K562 (cell line): Measurements from ENCODE around the gene GNAT3. TPM values are rescaled to one million over a fixed set of nuclear protein-coding genes. Genes with fewer than 3 reads are reported as not detected.

ENCODE experiments used
- ATAC-seq: fragments of 200-7000 bp; cut with Tn5 transposase; 3 replicates; pipeline ENCODE4 v1.9.1; 2020; ENCODE audit warnings: moderate library complexity
- BruUV-seq: library from RNA; stranded (reverse); fragments of 400-500 nt; replicated peaks from 2 replicates; lab custom pipeline; 2021; lab: Mats Ljungman, UMichigan
- CTCF ChIA-PET: fragments of 300-600 bp; formaldehyde crosslinking; extraction: SDS; loops from one replicate; lab custom pipeline; 2021; ENCODE audit warnings: low intra/inter-chr PET ratio; lab: Yijun Ruan, JAX
- POLR2A ChIA-PET: fragments of 300-600, 350-650 bp; sonication (Branson Sonifier 250); formaldehyde crosslinking; extraction: SDS; loops from one replicate; lab custom pipeline; 2021; ENCODE audit warnings: antibody characterized with exemption, inconsistent platforms; lab: Yijun Ruan, JAX
- DNase-seq, 4 experiments: peaks; one replicate each; pipeline versions ENCODE4 v3.0.0 to v3.0.0-alpha.2; 2011 to 2018; ENCODE audit warnings: low spot score in 3 of 4, mixed read lengths in 3 of 4; ENCODE audit errors: extremely low read depth in 1 of 4
- FAIRE-seq: peaks from 2 replicates; lab custom pipeline; 2011; peaks lifted over from hg19 to GRCh38; lab: Jason Lieb, UNC
- H2AFZ ChIP-seq: 2 replicates; pipeline ENCODE4 v1.6.0; 2011; ENCODE audit warnings: low read depth, low read length, control low read depth, inconsistent platforms
- H3K27ac ChIP-seq: fragments of 200-600 bp; 3 replicates; pipeline ENCODE4 v1.8.0; 2011; ENCODE audit warnings: low read depth, mild to moderate bottlenecking, control low read depth, inconsistent platforms, low read length, moderate library complexity, mixed read lengths; ENCODE audit errors: extremely low read depth
- H3K27me3 ChIP-seq, 2 experiments: fragments of 300-600 bp in 1 of 2; 2 replicates in 1 of 2; 3 replicates in 1 of 2; pipeline versions ENCODE4 v1.6.0 to v1.8.0; 2011; ENCODE audit warnings: inconsistent platforms in 2 of 2, low read length in 2 of 2, mild to moderate bottlenecking in 1 of 2, mixed read lengths in 1 of 2, moderate library complexity in 1 of 2; ENCODE audit not compliant: control insufficient read depth in 2 of 2, insufficient read depth in 2 of 2
- H3K36me3 ChIP-seq: fragments of 300-600 bp; 3 replicates; pipeline ENCODE4 v1.8.0; 2011; ENCODE audit warnings: mild to moderate bottlenecking, low read length, inconsistent platforms; ENCODE audit not compliant: control insufficient read depth, insufficient read depth
- H3K4me1 ChIP-seq, 2 experiments: fragments of 200-600 bp in 1 of 2; replicated peaks in 1 of 2; 2 replicates in 1 of 2; 3 replicates in 1 of 2; pipeline versions ENCODE4 v1.5.1 to v1.8.0; 2011; ENCODE audit warnings: inconsistent platforms in 2 of 2, low read length in 2 of 2, mild to moderate bottlenecking in 1 of 2, mixed read lengths in 1 of 2, moderate library complexity in 1 of 2; ENCODE audit not compliant: control insufficient read depth in 2 of 2, insufficient read depth in 2 of 2
- H3K4me2 ChIP-seq: 2 replicates; pipeline ENCODE4 v1.6.1; 2011; ENCODE audit warnings: low read length, control low read depth, inconsistent platforms, mixed read lengths; ENCODE audit not compliant: insufficient read depth
- H3K4me3 ChIP-seq: fragments of 200-600 bp; sonication (generic), shearing (Covaris generic); 2 replicates; pipeline ENCODE4 v1.5.1; 2016; ENCODE audit warnings: control low read depth, inconsistent platforms
- H3K79me2 ChIP-seq: fragments of 200-600 bp; 3 replicates; pipeline ENCODE4 v1.8.0; 2011; ENCODE audit warnings: low read length, inconsistent platforms; ENCODE audit not compliant: control insufficient read depth, insufficient read depth
- H3K9ac ChIP-seq, 2 experiments: 2 replicates each; pipeline versions ENCODE4 v1.6.0 to v1.6.1; 2011; ENCODE audit warnings: low read depth in 2 of 2, low read length in 2 of 2, control low read depth in 1 of 2, inconsistent platforms in 1 of 2, mild to moderate bottlenecking in 1 of 2, mixed read lengths in 1 of 2; ENCODE audit not compliant: insufficient read depth in 1 of 2
- H3K9me1 ChIP-seq: one replicate; pipeline ENCODE4 v1.6.0; 2011; ENCODE audit warnings: inconsistent platforms, mild to moderate bottlenecking, low read length, moderate library complexity; ENCODE audit not compliant: control insufficient read depth, insufficient read depth
- H3K9me3 ChIP-seq: replicated peaks from 2 replicates; pipeline ENCODE4 v1.5.1; 2011; ENCODE audit warnings: low read depth, low read length, inconsistent platforms; ENCODE audit not compliant: control insufficient read depth, insufficient read depth
- H4K20me1 ChIP-seq: replicated peaks from 2 replicates; pipeline ENCODE4 v1.6.1; 2011; ENCODE audit warnings: low read length, inconsistent platforms, mixed read lengths; ENCODE audit not compliant: control insufficient read depth, insufficient read depth
- CBFA2T3 ChIP-seq: fragments of 450-650 bp; IDR thresholded peaks from 2 replicates; pipeline ENCODE4 v1.6.1; 2017
- DDX20 ChIP-seq: fragments of 450-650 bp; IDR thresholded peaks from 2 replicates; pipeline ENCODE4 v1.6.1; 2016; ENCODE audit warnings: missing genetic modification characterization, low read depth, mild to moderate bottlenecking, missing compliant biosample characterization, moderate library complexity
- FUS ChIP-seq: fragments of 200-400 bp; formaldehyde crosslinking; optimal IDR thresholded peaks from 2 replicates; pipeline ENCODE3; 2017; ENCODE audit warnings: low read depth, low read length
- GTF2F1 ChIP-seq: IDR thresholded peaks from 2 replicates; pipeline ENCODE4 v1.6.1; 2011; ENCODE audit warnings: low read depth, low read length, improper control_type of control experiment
- NFYB ChIP-seq: IDR thresholded peaks from 2 replicates; pipeline ENCODE4 v1.6.1; 2011; ENCODE audit warnings: mild to moderate bottlenecking, moderate library complexity; ENCODE audit not compliant: insufficient read length; ENCODE audit errors: extremely low read depth
- POLR2H ChIP-seq: IDR thresholded peaks from 2 replicates; pipeline ENCODE4 v1.6.1; 2016; ENCODE audit warnings: missing genetic modification characterization, low read depth, mild to moderate bottlenecking, control low read depth, missing compliant biosample characterization, moderate library complexity
- TSC22D4 ChIP-seq: fragments of 450-650 bp; IDR thresholded peaks from 2 replicates; pipeline ENCODE4 v1.6.1; 2016; ENCODE audit warnings: missing genetic modification characterization, missing biosample characterization, control low read depth
- XRCC4 ChIP-seq: IDR thresholded peaks from one replicate; pipeline ENCODE4 v1.6.1; 2011; ENCODE audit not compliant: insufficient read depth, insufficient read length; ENCODE audit errors: extremely low read depth
- ZNF780A ChIP-seq: fragments of 250-450 bp; sonication (Bioruptor Pico); IDR thresholded peaks from 2 replicates; pipeline ENCODE4 v1.5.0; 2021; ENCODE audit warnings: mild to moderate bottlenecking
- WGBS: fragments of 100-300 bp; shearing (Covaris generic); methylation state at CpG from one replicate; pipeline ENCODE4 v1.1.6; 2016; ENCODE audit warnings: low coverage, mixed read lengths; ENCODE audit not compliant: insufficient coverage; ENCODE audit errors: missing lambda C conversion rate; 5-methylcytosine and 5-hydroxymethylcytosine counted together
- in situ Hi-C: fragments of 300-500 bp; cut with MboI; formaldehyde crosslinking; loops from 4 replicates; pipeline ENCODE4 v1.15.0; 2018; ENCODE audit warnings: inconsistent platforms, mixed read lengths
- intact Hi-C: fragments of 100-400 bp; cut with micrococcal nuclease; formaldehyde crosslinking; loops from 2 replicates; pipeline ENCODE4 v1.14.2; 2022
- polyA plus RNA-seq, 8 experiments: library from polyadenylated mRNA; depleted of rRNA in 4 of 8; stranded (reverse) in 5 of 8; unstranded in 3 of 8; fragments of >200 nt; fragmentation: Nextera tagmentation in 2 of 8; fragmentation: Illumina TruSeq in 1 of 8; extraction: Ambion mirVana in 2 of 8; extraction: Trizol in 1 of 8; gene quantifications; 2 replicates each; pipeline versions ENCODE4 v1.2.1 to v1.2.3, GENCODE V29; 2011 to 2014; ENCODE audit warnings: inconsistent platforms in 1 of 8, missing spikeins in 1 of 8
- total RNA-seq, 7 experiments: library from RNA; depleted of rRNA in 6 of 7; stranded (reverse); fragments of >200 nt in 6 of 7; fragmentation: Illumina TruSeq in 2 of 7; extraction: Trizol in 2 of 7; gene quantifications; 2 replicates each; pipeline versions ENCODE4 v1.2.1 to v1.2.3, GENCODE V29; 2011 to 2021; ENCODE audit warnings: low replicate concordance in 1 of 7
- TF ChIP-seq, protein P1 (sequence below): fragments of 450-650 bp; IDR thresholded peaks from 2 replicates; pipeline ENCODE4 v1.7.1; 2018; ENCODE audit warnings: mild to moderate bottlenecking, low read depth; ENCODE audit not compliant: partially characterized antibody
- TF ChIP-seq, protein P2 (sequence below): fragments of 250-450 bp; sonication (Bioruptor Pico); IDR thresholded peaks from 2 replicates; pipeline ENCODE4 v1.4.0; 2020; ENCODE audit warnings: mild to moderate bottlenecking, moderate library complexity
- TF ChIP-seq, protein P3 (sequence below): sonication (generic); formaldehyde crosslinking; IDR thresholded peaks from 2 replicates; pipeline ENCODE4 v1.4.0; 2020; ENCODE audit warnings: mild to moderate bottlenecking, missing genetic modification reagents

The GNAT3 gene
- total and polyA plus RNA-seq, 9 of the 15 experiments (the other 6 are each of a cell fraction or from before 2014, with no cell fraction given) = not detected

DNA sequence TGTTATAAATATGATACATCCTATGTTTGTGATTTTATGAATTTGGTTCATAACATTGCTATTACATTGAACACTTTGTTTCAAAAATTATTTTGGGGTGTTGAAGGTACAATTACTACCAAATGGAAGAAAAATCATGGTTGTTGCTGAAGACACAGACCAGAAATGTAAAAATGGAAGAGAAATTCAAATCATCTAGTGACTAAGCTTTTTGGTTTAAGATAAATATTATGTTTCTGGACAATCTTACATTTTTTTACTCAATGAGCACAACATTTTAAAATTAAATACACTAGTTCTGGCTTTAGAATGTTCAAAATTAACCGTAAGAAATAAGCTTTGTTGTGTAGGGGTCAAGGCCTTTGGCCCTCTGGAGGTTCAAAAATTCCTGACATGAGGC, 82.7 kb downstream of the GNAT3 start (continued):
- no peak for TF ChIP-seq XRCC4
- no peak for TF ChIP-seq CBFA2T3
- no peak for TF ChIP-seq FUS
- no peak for TF ChIP-seq POLR2H
- TF ChIP-seq, protein P1, sequence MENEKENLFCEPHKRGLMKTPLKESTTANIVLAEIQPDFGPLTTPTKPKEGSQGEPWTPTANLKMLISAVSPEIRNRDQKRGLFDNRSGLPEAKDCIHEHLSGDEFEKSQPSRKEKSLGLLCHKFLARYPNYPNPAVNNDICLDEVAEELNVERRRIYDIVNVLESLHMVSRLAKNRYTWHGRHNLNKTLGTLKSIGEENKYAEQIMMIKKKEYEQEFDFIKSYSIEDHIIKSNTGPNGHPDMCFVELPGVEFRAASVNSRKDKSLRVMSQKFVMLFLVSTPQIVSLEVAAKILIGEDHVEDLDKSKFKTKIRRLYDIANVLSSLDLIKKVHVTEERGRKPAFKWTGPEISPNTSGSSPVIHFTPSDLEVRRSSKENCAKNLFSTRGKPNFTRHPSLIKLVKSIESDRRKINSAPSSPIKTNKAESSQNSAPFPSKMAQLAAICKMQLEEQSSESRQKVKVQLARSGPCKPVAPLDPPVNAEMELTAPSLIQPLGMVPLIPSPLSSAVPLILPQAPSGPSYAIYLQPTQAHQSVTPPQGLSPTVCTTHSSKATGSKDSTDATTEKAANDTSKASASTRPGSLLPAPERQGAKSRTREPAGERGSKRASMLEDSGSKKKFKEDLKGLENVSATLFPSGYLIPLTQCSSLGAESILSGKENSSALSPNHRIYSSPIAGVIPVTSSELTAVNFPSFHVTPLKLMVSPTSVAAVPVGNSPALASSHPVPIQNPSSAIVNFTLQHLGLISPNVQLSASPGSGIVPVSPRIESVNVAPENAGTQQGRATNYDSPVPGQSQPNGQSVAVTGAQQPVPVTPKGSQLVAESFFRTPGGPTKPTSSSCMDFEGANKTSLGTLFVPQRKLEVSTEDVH = no peak
- no peak for TF ChIP-seq DDX20 (tag)
- TF ChIP-seq NFYB = no peak

DNA sequence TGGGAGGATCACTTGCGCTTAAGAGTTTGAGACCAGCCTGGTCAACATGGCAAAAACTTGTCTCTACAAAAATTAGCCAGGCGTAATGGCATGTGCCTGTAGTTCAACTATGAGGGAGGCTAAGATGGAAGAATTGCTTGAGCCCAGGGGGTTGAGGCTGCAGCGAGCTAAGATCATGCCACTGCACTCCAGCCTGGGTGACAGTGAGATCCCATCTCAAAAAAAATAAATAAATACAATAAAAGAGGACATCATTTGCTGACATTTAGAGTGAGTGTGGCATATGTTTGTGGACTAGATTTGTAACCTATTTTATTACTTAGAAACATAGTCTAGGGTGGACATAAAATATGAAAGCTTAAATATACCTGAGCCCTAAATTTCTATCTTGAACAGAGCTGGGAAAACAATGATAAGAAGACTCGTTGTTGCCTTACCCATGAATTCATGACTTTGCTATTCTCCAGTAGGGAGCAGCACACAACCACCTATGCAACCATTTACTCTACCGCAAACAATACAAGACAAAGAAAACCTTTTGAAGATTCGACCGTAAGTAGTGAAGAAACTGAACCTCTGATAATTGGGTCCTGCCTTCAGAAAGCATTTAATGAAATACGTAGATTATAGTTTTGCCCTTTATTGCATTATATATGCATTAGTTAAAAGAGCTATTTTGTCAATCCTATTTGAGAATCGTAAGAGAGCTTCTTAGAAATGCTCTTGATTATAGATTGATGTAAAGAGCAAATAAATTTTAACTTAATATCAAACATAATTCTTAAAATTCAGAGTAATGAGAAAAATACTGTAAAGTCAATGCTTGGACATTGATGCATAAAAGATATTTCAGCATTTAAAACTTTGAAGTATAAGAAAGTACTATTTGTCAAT, 83.5 kb downstream of the GNAT3 start:
- intact Hi-C loops (no loop called here), in situ Hi-C loops (no loop called here)
- H3K4me2 ChIP-seq = no peak overlapping the region
- no peak for FAIRE-seq
- no peaks in the 10 kb centered on the region for H4K20me1 ChIP-seq
- no peaks in the 10 kb centered on the region for H3K79me2 ChIP-seq
- H3K27me3 ChIP-seq = no peaks in the 10 kb centered on the region
- no peak overlapping the region for H3K4me3 ChIP-seq
- BruUV-seq = no TSS peak
- 2% methylated on average over 9 of the region's 9 CpGs for whole genome bisulfite sequencing
- ChIA-PET POLR2A (no interaction called here), CTCF (no interaction called here)
- no peaks in the 10 kb centered on the region for H3K9me1 ChIP-seq
- TF ChIP-seq TSC22D4 (tag) (no peak), GTF2F1 (no peak), ZNF780A (CRISPR knock-in tag) (no peak)
- TF ChIP-seq, protein P2, sequence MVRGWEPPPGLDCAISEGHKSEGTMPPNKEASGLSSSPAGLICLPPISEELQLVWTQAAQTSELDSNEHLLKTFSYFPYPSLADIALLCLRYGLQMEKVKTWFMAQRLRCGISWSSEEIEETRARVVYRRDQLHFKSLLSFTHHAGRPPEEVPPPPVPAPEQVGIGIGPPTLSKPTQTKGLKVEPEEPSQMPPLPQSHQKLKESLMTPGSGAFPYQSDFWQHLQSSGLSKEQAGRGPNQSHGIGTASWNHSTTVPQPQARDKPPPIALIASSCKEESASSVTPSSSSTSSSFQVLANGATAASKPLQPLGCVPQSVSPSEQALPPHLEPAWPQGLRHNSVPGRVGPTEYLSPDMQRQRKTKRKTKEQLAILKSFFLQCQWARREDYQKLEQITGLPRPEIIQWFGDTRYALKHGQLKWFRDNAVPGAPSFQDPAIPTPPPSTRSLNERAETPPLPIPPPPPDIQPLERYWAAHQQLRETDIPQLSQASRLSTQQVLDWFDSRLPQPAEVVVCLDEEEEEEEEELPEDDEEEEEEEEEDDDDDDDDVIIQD (CRISPR knock-in tag) = no peak
- TF ChIP-seq, protein P3, sequence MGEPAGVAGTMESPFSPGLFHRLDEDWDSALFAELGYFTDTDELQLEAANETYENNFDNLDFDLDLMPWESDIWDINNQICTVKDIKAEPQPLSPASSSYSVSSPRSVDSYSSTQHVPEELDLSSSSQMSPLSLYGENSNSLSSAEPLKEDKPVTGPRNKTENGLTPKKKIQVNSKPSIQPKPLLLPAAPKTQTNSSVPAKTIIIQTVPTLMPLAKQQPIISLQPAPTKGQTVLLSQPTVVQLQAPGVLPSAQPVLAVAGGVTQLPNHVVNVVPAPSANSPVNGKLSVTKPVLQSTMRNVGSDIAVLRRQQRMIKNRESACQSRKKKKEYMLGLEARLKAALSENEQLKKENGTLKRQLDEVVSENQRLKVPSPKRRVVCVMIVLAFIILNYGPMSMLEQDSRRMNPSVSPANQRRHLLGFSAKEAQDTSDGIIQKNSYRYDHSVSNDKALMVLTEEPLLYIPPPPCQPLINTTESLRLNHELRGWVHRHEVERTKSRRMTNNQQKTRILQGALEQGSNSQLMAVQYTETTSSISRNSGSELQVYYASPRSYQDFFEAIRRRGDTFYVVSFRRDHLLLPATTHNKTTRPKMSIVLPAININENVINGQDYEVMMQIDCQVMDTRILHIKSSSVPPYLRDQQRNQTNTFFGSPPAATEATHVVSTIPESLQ (CRISPR knock-in tag) = no peak
- no peaks in the 10 kb centered on the region for H3K36me3 ChIP-seq
- H3K9me3 ChIP-seq = 0 out of 2 replicates have a peak, but pooled peaks cover 1% of the 10 kb centered on the region
- H3K27ac ChIP-seq = no peak overlapping the region
- no peak for ATAC-seq
- no peak overlapping the region for H2AFZ ChIP-seq
- H3K9ac ChIP-seq = no peak overlapping the region
- DNase-seq = peak in 1 of 4 experiments; percentile 3
- no peaks in the 10 kb centered on the region for H3K4me1 ChIP-seq
